ENCODE data around the gene THSD8.
A peak's percentile ranks its signal among the peaks of the same experiment; 100 is the strongest.

Gene THSD8

GRCh38 chr19:12779162-12779993 is 22.5 kb upstream of the THSD8 start:
- no peak for DNase-seq (ENCODE audit: low read depth in 2 of 2)

- no peak for DNase-seq (ENCODE audit: low read depth in 2 of 2)
Measured at GRCh38 chr19:12782174-12782423, 19.8 kb upstream of the THSD8 start.

DNA sequence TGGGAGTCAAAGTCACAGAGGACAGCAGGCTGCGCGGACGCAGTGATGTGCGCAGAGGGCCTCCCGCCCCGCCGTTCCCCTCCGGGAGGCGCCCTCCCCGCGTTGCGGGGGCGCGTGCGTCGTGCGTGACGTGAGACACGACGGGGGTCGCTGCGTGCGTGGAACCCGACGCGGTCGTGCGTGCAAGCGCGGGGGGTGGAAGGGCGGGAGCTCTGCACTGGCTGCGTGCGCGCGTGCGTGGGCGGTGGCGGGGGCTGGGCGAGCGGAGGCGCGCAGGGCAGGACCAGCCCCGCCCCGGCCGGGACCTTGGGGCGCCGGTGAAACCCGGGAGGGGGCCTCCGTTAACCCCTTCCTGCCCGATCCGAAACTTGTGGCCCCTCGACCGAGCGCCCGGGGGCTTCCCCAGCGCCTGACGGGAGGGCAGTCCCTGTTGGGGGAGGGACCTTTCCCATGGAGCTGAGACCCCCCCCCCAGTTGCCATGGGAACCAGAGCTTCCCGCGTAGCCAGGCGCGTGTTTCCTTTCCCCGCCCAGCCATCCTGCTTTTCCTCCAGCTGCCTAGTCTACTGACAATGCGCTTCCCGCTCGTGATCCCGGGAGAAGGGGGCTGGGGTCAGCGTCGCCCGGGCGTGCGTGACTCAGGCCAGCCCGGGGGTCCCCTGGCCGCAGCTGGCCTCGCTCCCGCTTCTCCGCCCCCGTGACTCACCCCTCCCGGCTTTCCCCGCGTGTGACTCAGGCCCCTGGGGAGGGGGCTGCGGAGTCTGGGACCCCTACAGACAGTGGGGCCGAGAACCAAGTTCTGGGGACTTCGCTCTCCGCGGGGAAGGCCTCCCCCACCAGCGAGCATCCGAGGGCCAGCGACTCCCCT is 19.2 kb upstream of the THSD8 start:
- DNase-seq (ENCODE audit: low read depth in 2 of 2) = peak; percentile 89 to 95

DNA sequence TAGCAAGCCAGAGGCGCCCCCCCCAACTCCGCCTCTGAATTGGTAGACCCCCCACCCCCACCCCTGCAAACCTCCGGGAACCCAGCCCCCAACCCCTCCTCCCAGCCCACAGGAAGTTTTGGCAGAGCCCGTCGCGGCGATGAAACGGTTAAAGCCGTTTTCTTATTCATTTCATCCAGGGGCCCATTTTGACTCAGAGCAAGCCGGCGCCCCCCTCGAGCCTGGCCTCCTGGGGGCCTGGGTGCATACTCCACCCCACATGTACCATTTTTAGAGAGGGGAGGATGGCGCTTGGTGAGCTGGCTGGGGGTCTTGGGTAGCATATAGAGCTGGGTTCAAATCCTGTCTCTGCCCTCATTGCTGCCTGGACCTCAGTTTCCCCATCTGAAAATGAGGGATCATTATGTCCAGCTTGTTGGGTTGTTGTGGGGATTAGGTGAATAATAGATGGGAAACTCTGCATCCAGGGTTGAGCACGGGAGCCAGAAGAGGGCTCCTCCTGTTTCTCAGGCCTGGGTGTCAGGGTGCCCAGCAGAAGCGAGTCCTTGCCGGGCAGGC is 18.5 kb upstream of the THSD8 start:
- peak in 1 of 2 donors; percentile 71 for DNase-seq (ENCODE audit: low read depth in 2 of 2)

DNA sequence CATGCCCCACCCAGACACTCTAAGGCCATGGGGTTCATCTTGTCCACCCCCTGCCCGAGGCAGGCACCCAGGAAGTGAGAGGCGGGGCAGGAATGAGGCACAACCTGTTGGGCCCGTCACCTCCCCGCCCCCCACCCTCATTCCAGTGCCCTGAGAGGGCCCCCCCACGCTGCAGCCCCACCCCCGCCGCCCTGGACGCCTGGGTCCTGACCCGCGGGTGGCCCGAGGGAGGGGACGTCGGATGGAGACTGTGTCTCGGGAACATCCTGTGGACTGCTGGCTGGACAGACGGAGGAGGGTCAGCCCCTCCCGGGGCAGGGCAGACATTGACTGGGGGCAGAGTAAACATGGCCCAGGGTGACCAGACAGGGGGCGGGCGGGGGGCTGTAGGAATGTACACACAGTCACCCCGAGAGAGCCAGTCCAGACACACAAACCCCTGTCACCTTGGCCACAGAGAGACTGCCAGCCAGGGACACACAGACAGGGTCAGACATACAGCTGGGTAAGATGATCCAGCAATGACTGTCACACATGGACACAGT is 17.9 kb upstream of the THSD8 start:
- no peak for DNase-seq (ENCODE audit: low read depth in 2 of 2)

DNA sequence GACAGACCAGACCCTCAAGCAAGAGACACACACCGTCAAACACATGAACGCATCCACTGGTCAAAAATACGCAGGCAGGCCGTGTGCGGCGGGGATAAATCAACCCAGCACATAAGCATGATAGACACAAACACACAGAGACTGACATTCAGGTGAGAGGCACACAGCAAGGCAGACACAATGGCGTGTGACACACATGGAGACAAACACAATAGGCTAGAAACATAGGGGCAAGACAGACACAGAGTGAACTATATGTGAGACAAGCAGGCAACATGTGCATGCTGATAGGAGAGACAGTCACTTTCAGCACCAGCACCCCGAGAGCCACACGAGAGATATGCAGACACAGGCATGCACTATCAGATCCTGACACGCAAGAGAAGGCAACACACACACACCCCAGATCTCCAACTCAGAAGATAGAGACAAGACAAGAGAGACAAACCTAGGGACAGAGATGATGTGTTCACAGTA is 17.4 kb upstream of the THSD8 start:
- DNase-seq (ENCODE audit: low read depth in 2 of 2) = no peak

- DNase-seq (ENCODE audit: low read depth in 2 of 2) = no peak
Measured at GRCh38 chr19:12784871-12785430, 16.9 kb upstream of the THSD8 start.

DNA sequence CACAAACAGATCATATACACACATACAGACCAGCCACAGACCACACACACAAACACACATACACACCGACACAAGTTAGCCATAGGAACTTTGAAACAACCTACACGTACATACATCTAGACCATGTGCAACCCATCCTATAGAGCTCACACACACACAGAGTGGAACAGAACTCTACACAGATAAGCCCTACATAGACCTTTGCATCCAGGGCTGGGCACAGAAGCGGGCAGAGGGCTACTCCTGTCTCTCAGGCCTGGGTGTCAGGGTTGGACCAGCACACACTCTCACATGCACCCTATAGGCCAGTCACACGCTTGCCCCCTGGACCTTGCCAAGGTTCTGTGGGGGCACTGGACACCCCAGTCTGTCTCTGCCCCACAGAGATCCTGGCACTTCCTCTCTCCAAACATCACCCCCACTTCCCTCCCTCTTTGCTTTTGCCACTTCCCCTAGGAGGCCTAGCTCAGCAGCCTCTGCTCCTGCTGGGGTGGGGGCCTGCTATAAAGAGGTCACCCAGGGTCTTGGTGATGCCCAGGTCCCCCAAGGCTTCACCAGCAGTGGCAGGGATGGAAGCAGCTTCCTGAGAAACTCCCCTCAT is 16.3 kb upstream of the THSD8 start:
- no peak for DNase-seq (ENCODE audit: low read depth in 2 of 2)

- no peak for DNase-seq (ENCODE audit: low read depth in 2 of 2)
Measured at GRCh38 chr19:12786141-12786870, 15.6 kb upstream of the THSD8 start.

- DNase-seq (ENCODE audit: low read depth in 2 of 2) = no peak
Measured at GRCh38 chr19:12786952-12787351, 14.9 kb upstream of the THSD8 start.

DNA sequence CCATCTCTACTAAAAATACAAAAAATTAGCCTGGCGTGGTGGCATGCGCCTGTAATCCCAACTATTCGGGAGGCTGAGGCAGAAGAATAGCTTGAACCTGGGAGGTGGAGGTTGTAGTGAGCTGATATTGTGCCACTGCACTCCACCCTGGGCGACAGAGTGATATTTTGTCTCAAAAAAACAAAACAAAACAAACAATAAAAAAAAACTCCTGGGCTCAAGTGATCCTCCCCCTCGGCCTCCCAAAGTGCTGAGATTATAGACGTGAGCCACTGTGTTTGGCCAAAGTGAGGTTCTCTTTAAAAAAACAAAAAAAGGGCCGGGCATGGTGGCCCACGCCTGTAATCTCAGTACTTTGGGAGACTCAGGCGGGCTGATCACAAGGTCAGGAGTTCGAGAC is 14.4 kb upstream of the THSD8 start:
- no peak for DNase-seq (ENCODE audit: low read depth in 2 of 2)

- no peak for DNase-seq (ENCODE audit: low read depth in 2 of 2)
Measured at GRCh38 chr19:12788042-12788681, 13.7 kb upstream of the THSD8 start.

GRCh38 chr19:12788682-12789097 is 13.2 kb upstream of the THSD8 start:
- no peak for DNase-seq (ENCODE audit: low read depth in 2 of 2)

DNA sequence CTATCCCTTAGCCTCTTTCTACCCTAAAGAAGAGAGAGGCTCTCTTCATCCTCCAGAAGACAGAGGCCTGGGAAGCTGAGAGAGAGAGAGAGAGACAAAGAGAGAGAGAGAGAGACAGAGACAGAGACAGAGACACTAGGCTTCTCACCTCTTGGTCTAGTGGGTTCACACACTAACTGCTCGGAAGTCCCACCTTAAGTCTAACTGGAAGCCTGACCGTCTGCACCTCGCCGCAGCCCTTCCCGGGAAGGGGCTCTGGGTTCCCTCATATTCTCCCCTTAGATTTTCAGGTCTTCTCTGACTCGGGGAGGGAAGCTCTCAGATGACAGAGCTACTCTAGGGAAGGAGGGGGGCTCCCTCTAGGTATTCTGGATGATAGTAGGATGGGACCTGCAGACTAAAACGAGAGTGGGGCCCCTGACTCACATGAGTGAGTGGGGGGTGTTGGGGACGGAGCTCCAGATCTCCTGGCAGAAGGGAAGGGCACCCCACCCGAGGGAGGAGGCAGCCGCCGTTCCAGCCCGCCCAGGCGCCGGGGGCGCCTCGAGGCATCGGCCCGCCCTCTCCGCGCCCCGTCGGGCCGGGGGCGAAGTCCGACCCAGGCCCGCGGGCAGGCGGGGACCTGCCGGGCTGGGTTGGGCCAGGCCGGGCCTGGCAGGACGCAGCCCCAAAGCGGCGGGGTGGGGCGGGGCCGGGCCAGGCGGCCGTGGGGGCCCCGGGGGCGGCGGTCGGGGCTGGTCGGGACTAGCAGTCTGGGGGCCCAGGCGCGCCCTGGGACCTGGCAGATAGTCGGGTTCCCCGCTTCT is 12.6 kb upstream of the THSD8 start:
- DNase-seq (ENCODE audit: low read depth in 2 of 2) = no peak

- DNase-seq (ENCODE audit: low read depth in 2 of 2) = peak; percentile 97 to 99
Measured at GRCh38 chr19:12789904-12790619, 11.8 kb upstream of the THSD8 start.

- no peak for DNase-seq (ENCODE audit: low read depth in 2 of 2)
Measured at GRCh38 chr19:12790628-12791344, 11.1 kb upstream of the THSD8 start.

GRCh38 chr19:12791345-12792050 is 10.4 kb upstream of the THSD8 start, which contains the start of gene JUNB:
JUNB (plus strand) TSS chr19:12791486; CDS start chr19:12791772, 286 bp downstream.
- DNase-seq (ENCODE audit: low read depth in 2 of 2) = peak; percentile 94 to 95

All from stimulated activated CD8-positive, alpha-beta memory T cell treated with anti-CD3 and anti-CD28 coated beads, Interleukin-2, amount 100 ng/mL, for 48 hours (primary cell).